Small intestine (tissue), 7 donors: ENCODE data around the gene AIDA. TPM values are rescaled to one million over a fixed set of nuclear protein-coding genes. Genes with fewer than 3 reads are reported as not detected.

ENCODE experiments used
- DNase-seq, 2 donors: peaks; one replicate each; pipeline versions ENCODE4 v3.0.0 to v3.0.0-alpha.2; 2013
- FAIRE-seq: peaks from 2 replicates; lab custom pipeline; 2012; peaks lifted over from hg19 to GRCh38; lab: Jason Lieb, UNC
- H3K27ac ChIP-seq, 3 donors: one replicate each; pipeline ENCODE4 v1.5.1; 2013; ENCODE audit warnings: low read length in 2 of 3, mild to moderate bottlenecking in 2 of 3, control low read depth in 1 of 3, inconsistent platforms in 1 of 3, low read depth in 1 of 3, moderate library complexity in 1 of 3
- H3K27me3 ChIP-seq, 3 donors: one replicate each; pipeline ENCODE4 v1.6.1; 2013; ENCODE audit warnings: low read length in 3 of 3, inconsistent platforms in 1 of 3; ENCODE audit not compliant: control insufficient read depth in 3 of 3, insufficient read depth in 3 of 3
- H3K36me3 ChIP-seq, 3 donors: one replicate each; pipeline ENCODE4 v1.6.1; 2013; ENCODE audit warnings: low read length in 3 of 3, inconsistent platforms in 1 of 3, low read depth in 1 of 3, mild to moderate bottlenecking in 1 of 3, moderate library complexity in 1 of 3; ENCODE audit not compliant: control insufficient read depth in 3 of 3, insufficient read depth in 2 of 3
- H3K4me1 ChIP-seq, 3 donors: one replicate each; pipeline ENCODE4 v1.6.1; 2013; ENCODE audit warnings: low read length in 2 of 3, inconsistent platforms in 1 of 3, low read depth in 1 of 3, mild to moderate bottlenecking in 1 of 3, moderate library complexity in 1 of 3; ENCODE audit not compliant: control insufficient read depth in 3 of 3, insufficient read depth in 2 of 3
- H3K4me3 ChIP-seq, 3 donors: one replicate each; pipeline ENCODE4 v1.5.1; 2013; ENCODE audit warnings: low read length in 3 of 3, control low read depth in 1 of 3, inconsistent platforms in 1 of 3, low read depth in 1 of 3, mild to moderate bottlenecking in 1 of 3, moderate library complexity in 1 of 3
- H3K9me3 ChIP-seq, 2 donors: one replicate each; pipeline ENCODE4 v1.6.1; 2013; ENCODE audit warnings: low read depth in 1 of 2, low read length in 1 of 2; ENCODE audit not compliant: control insufficient read depth in 2 of 2, insufficient read depth in 1 of 2
- WGBS, 3 donors: extraction: QIAGEN DNeasy Blood & Tissue Kit; methylation state at CpG; one replicate each; pipeline ENCODE4 v1.1.7; 2013; 5-methylcytosine and 5-hydroxymethylcytosine counted together
- polyA plus RNA-seq, 4 donors: library from polyadenylated mRNA; stranded (reverse) in 3 of 4; unstranded in 1 of 4; fragments of 200-250 nt in 3 of 4; fragments of 120-200 nt in 1 of 4; gene quantifications; one replicate each; pipeline versions ENCODE4 v1.2.1 to v1.2.3, GENCODE V29; 2013
- donor health status: healthy with polysubstance abuse.
- donor health status: control.
- donor health status: control.
- donor health status: Bipolar disorder and iron deficiency.
- donor health status: healthy.

Gene AIDA
- polyA plus RNA-seq, 4 donors, result 26.5 to 38.1 (median 30.9) TPM

GRCh38 chr1:222732216-222733159, 20.2 kb upstream of the AIDA start:
- Histone ChIP-seq H3K27ac (no peak overlapping the region), H3K4me3 (no peak overlapping the region), H3K9me3 (no peaks in the 10 kb centered on the region), H3K27me3 (no peaks in the 10 kb centered on the region), H3K36me3 (peaks cover 3 to 20% (median 18%) of the 10 kb centered on the region in 3 donors), H3K4me1 (no peaks in the 10 kb centered on the region)
- 80 to 91% (median 84%) methylated on average over 3 of the region's 3 CpGs for whole genome bisulfite sequencing, 3 donors
- no peak for DNase-seq
- peak; percentile 30 for FAIRE-seq

- H3K9me3 ChIP-seq, result no peaks in the 10 kb centered on the region
- FAIRE-seq (no peak), DNase-seq (no peak)
- no peak overlapping the region for H3K4me3 ChIP-seq
- no peaks in the 10 kb centered on the region for H3K27me3 ChIP-seq
- no peaks in the 10 kb centered on the region for H3K4me1 ChIP-seq
- 88 to 94% (median 90%) methylated on average over 1 of the region's 1 CpG for WGBS, 3 donors
- H3K36me3 ChIP-seq, result peaks cover 3 to 19% (median 19%) of the 10 kb centered on the region in 3 donors
- no peak overlapping the region for H3K27ac ChIP-seq
Observed at GRCh38 chr1:222730866-222731265, 18.6 kb upstream of the AIDA start.

- Histone ChIP-seq H3K9me3 (no peaks in the 10 kb centered on the region), H3K4me3 (no peak overlapping the region), H3K36me3 (peaks cover 7 to 23% (median 22%) of the 10 kb centered on the region in 3 donors), H3K4me1 (no peaks in the 10 kb centered on the region), H3K27me3 (no peaks in the 10 kb centered on the region), H3K27ac (no peak overlapping the region)
- no peak for FAIRE-seq
- no peak for DNase-seq
- 88 to 90% (median 89%) methylated on average over 1 of the region's 1 CpG for WGBS, 3 donors
Observed at GRCh38 chr1:222728746-222729145, 16.5 kb upstream of the AIDA start.

GRCh38 chr1:222716393-222716792, 4.1 kb upstream of the AIDA start:
- H3K9me3 ChIP-seq, result no peaks in the 10 kb centered on the region
- H3K36me3 ChIP-seq, result peaks cover 2 to 10% (median 2%) of the 10 kb centered on the region in 3 donors
- no peaks in the 10 kb centered on the region for H3K27me3 ChIP-seq
- H3K27ac ChIP-seq, result no peak overlapping the region
- WGBS, 3 donors, result 93 to 95% (median 94%) methylated on average over 2 of the region's 2 CpGs
- DNase-seq, result no peak
- no peak for FAIRE-seq
- H3K4me3 ChIP-seq, result no peak overlapping the region
- H3K4me1 ChIP-seq, result no peaks in the 10 kb centered on the region

- FAIRE-seq (no peak), DNase-seq (peak; percentile 95 to 97)
- Histone ChIP-seq H3K36me3 (peaks cover 0 to 8% (median 2%) of the 10 kb centered on the region in 3 donors), H3K27me3 (no peaks in the 10 kb centered on the region), H3K9me3 (no peaks in the 10 kb centered on the region), H3K27ac (peak overlapping the region; percentile 89 to 98 (median 95)), H3K4me3 (peak overlapping the region; percentile 57 to 97 (median 92)), H3K4me1 (peaks cover 2 to 10% (median 10%) of the 10 kb centered on the region in 3 donors)
- whole genome bisulfite sequencing, 3 donors, result 0 to 1% (median 1%) methylated on average over 39 of the region's 39 CpGs
Observed at GRCh38 chr1:222713091-222713961, 1.0 kb upstream of the AIDA start.

- H3K4me1 ChIP-seq, result peaks cover 2 to 10% (median 10%) of the 10 kb centered on the region in 3 donors
- H3K27ac ChIP-seq, result peak overlapping the region; percentile 75 to 98 (median 96)
- H3K9me3 ChIP-seq, result no peaks in the 10 kb centered on the region
- WGBS, 3 donors, result 0 to 1% (median 0%) methylated on average over 40 to 42 of the region's 42 CpGs
- FAIRE-seq (no peak), DNase-seq (peak; percentile 65 to 77)
- peak overlapping the region; percentile 80 to 97 (median 92) for H3K4me3 ChIP-seq
- no peaks in the 10 kb centered on the region for H3K27me3 ChIP-seq
- H3K36me3 ChIP-seq, result peaks cover 0 to 8% (median 0%) of the 10 kb centered on the region in 3 donors
Observed at GRCh38 chr1:222711319-222712252, 705 bp downstream of the AIDA start.

GRCh38 chr1:222709700-222710153, 2.6 kb downstream of the AIDA start:
- Histone ChIP-seq H3K27me3 (no peaks in the 10 kb centered on the region), H3K9me3 (no peaks in the 10 kb centered on the region), H3K27ac (no peak overlapping the region), H3K4me3 (no peak overlapping the region), H3K4me1 (peaks cover 2 to 10% (median 10%) of the 10 kb centered on the region in 3 donors), H3K36me3 (peaks cover 0 to 3% (median 0%) of the 10 kb centered on the region in 3 donors)
- FAIRE-seq, result no peak
- no peak for DNase-seq
- WGBS, 3 donors, result 76 to 89% (median 79%) methylated on average over 5 of the region's 5 CpGs
